GM18867 (cell line): Measurements from ENCODE around the gene RBM15.
A peak's percentile ranks its signal among the peaks of the same experiment; 100 is the strongest.

Experiments used
- ATAC-seq: cut with Tn5 transposase; IDR thresholded peaks from one replicate; pipeline ENCODE4 v1.9.1; 2021; ENCODE audit warnings: mild to moderate bottlenecking, moderate library complexity; ENCODE audit not compliant: unreplicated experiment

The RBM15 gene

GRCh38 chr1:110347182-110347893 lies 8.2 kb downstream of the RBM15 start:
- ATAC-seq = peak; percentile 66

DNA sequence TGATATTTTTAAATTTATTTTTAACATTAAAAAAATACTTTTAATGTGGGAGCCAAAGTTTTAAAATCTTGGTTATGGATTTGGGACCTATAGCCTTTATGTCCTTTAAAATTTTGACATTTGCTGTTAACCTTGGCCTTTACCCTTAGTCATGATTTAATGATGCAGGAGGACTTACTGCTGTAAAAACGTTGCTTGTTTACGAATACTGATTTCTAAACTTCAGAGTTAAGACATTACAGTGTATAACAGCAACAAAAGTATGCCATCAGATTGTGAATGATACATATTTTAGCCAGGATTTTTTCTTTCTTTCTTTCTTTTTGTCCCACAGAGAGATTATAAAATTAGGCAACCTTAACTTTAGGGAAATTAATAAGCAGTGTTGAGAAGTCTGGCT lies 8.9 kb downstream of the RBM15 start:
- ATAC-seq = no peak

- no peak for ATAC-seq
These were observed 9.6 kb downstream of the RBM15 start for GRCh38 chr1:110348771-110349170.

DNA sequence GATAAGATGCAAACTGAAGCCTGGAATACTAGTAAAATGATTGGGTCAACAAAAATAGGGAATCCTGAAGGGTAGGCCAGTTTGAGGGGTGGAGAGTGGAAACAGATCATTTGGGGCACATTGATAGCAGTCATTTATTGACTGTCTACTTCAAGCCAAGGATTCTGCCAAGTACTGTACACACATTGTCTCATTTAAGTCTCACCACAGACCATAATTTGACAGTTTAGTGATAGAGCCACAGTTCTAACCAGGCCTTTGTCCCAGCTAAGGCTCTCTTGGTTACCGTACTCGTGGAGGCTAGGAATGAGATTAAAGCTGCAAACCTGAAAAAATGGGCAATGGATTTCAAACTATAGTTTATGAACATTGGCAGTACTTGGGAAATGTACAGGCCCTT lies 11.2 kb downstream of the RBM15 start:
- ATAC-seq = no peak

- ATAC-seq = no peak
These were observed 16.1 kb downstream of the RBM15 start for GRCh38 chr1:110355321-110355720.

DNA sequence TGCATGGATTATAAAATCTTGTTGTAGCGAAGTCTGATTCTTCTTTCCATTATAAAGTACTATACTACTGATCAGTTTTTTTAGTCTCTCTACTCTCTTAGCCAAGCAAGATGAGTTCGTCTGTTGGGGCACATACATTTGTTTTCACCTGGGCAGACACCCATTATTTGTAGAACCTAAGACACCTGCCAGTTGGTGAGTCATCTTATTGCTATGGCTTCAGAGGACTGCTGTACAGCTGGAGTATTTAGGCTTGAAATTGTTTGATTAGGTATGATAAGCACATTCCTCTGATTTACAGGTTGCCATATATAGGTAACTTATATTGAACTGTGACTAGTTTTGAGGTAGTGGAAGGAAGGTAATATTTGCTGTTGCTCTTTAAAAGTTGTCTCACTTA lies 17.2 kb downstream of the RBM15 start:
- ATAC-seq = no peak

GRCh38 chr1:110360431-110360830 lies 21.3 kb downstream of the RBM15 start:
- ATAC-seq = no peak

DNA sequence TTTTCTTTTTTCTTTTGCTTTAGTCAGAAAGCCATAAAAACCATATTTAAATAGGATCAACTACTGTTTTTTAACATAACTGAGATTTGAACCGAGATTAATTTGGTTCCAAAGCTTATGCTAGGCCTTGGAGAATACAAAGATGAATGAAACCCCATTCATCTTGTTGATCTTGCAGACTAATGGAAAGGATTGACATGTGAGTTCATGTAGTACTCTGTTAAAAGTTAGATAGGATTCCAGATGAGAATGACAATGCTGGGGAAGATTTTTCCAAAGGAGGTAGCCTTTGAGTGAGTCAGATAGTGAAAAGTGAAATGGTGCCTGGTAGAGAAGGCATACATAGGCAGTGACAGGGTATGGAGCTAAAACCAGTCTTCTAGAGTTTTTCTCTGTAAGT lies 22.7 kb downstream of the RBM15 start:
- no peak for ATAC-seq

GRCh38 chr1:110364221-110364620 lies 25.0 kb downstream of the RBM15 start:
- no peak for ATAC-seq

- no peak for ATAC-seq
These were observed 31.6 kb downstream of the RBM15 start for GRCh38 chr1:110370827-110371226.

DNA sequence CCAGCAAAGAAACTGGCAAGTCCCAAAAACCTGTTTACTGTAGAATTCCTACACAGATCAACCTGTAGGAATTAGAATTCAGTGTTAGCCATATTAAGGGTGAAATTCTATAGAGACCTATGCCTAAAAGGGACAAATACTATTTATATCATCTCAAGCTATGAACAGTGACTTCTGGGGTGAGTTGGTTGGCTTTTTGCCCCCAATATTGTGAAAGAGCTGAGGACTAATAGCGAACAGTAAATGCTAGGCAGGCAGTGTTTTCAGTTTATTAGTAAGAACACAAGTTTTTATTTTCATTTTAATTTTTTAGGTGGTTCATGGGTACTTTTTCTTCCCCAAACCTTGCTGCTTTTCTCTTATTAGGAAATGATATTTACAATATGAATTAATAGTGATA lies 36.3 kb downstream of the RBM15 start:
- no peak for ATAC-seq

DNA sequence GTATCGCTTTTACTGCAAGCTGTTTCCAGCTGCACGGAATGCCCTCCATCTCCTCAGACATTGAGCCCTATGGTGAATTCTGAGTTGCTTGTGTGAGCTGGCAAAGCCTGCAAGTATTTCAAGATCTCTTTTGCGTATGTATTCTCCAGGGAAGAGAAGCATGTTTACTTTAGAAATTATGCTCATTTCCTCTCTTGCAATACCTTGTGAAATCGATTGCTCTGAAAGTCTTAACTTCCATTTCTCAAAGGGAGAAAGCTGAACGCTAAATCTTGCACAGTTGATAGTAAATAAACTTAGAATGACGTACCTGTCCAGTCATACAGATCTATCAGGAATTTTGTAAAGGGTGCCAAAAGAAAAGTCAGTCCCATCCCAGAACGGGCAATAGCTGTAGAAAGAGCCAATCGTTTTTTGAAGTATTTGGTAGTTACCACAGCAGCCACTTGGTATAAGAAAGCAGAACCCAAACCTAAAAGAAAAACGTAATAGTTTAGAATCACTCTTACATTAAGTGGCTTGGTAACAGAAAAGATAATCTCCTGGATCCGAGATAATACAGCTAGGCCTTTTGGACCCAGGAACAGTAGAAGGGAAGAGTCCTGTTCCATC lies 41.6 kb downstream of the RBM15 start:
- ATAC-seq = no peak

DNA sequence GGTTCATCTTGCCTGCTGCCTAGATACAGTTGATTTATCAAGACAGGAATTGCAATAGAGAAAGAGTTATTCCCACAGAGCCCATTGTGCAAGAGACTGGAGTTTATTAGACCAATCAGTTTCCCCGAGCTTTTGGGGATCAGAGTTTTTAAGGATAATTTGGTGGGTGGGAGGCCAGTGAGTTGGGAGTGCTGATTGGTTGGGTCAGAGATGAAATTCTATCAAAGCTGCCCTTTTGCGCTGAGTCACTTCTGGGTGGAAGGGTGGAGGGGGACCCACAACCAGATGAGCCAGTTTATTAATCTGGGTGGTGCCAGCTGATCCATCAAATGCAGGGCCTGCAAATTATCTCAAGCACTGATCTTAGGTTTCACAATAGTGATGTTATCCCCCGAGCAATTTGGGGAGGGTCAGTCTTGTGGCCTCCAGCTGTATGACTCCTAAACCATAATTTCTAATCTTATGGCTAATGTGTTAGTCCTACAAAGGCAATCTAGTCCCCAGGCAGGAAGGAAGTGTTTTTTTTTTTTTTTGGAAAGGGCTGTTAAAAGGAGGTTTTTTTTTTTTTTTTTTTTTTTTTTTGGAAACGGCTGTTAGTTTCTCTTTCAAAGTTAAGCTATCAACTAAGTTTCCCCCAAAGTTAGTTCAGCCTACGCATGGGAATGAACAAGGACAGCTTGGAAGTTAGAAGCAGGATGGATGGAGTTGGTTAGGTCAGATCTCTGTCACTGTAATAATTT lies 44.2 kb downstream of the RBM15 start:
- ATAC-seq = no peak

DNA sequence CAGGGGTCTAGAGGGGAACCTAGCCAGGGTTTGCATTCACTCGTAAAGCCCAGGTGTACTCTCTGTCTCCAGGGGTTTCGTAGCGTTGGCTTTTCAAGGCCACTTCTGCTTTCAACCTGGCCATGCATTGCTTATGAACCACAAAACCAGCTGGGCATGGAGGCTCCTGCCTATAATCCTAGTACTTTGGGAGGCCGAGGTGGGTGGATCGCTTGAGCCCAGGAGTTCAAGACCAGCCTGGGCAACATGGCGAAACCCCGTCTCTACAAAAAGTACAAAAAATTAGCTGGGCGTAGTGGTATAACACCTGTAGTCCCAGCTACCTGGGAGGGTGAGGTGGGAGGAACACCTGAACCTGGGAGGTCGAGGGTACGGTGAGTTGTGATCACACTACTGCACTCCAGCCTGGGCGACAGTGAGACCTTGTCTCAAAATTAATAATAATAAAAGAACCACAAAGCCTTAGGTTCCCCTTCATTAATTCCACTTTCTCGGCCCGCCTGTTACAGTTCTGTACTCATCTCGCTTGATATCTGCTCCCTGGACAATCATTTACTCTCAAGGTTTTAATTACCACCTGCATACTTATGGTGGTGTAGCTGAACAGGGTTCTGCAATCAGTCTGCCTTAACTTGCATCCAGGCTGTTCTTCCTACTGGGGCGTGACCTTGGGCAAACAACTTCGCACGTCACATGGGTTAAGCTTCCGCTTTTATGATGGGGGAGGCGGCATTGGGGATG lies 45.6 kb downstream of the RBM15 start:
- peak; percentile 71 for ATAC-seq

GRCh38 chr1:110385369-110385768 lies 46.2 kb downstream of the RBM15 start:
- ATAC-seq = no peak

DNA sequence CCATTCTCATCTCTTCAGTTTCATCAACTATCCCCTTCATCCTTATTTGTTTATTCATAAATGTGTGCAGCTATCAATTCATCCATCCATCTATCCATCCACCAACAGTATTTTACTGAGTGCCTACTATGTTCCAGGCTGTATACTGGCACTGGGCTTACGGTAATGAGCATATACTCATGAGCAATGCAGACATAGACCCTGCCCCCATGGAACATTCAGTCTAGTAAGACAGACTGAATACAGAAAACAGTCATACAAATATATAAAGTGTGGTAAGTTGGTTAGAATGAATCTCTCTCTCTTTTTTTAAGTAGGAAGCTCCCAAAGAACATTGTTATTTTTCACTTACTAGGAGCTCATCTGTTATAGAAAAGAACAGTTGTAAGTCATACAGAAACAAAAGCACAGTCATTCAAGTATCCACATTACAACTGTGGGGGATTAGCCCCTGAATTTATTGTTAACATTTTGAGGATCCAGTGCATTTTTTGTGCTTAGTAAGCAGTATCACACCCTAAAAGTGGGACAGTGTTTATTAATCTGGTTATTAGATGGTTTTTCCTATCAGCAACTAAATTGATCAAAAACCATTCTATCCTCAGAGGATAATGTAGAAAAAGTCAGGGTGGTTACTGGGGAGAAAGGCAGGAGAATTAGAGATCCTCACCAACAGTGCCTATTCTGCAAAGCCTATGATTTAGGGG lies 48.0 kb downstream of the RBM15 start:
- no peak for ATAC-seq

DNA sequence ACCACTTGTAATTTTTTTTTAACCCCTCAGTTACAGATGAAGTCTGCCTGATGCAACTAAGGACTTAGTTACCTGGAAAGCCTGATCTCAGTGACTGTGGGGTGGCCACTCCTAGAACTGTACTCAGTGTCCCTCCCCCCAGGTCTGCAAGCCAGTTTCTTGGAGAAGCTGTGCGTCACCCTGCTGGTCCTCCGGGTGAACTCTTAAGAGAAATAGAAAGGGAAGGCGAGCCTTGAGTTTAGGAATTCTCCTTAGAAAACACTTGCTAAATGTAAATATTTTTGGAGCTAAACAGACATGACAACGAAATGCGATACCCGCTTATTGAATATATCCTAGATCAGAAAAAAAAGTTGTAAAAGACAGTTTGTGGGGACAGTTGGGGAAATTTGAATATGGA lies 50.9 kb downstream of the RBM15 start:
- no peak for ATAC-seq

GRCh38 chr1:110390692-110391245 lies 51.6 kb downstream of the RBM15 start, which contains the start of gene SLC16A4:
Gene SLC16A4 (minus strand): TSS chr1:110391026. CDS start chr1:110389323, 1,703 bp downstream.
- no peak for ATAC-seq

GRCh38 chr1:110393286-110393685 lies 54.1 kb downstream of the RBM15 start:
- ATAC-seq = no peak

GRCh38 chr1:110393691-110394492 lies 54.7 kb downstream of the RBM15 start:
- ATAC-seq = no peak
